ENCODE measurements around the gene PGAP1.
A peak's percentile ranks its signal among the peaks of the same experiment; 100 is the strongest.

PGAP1 gene

DNA sequence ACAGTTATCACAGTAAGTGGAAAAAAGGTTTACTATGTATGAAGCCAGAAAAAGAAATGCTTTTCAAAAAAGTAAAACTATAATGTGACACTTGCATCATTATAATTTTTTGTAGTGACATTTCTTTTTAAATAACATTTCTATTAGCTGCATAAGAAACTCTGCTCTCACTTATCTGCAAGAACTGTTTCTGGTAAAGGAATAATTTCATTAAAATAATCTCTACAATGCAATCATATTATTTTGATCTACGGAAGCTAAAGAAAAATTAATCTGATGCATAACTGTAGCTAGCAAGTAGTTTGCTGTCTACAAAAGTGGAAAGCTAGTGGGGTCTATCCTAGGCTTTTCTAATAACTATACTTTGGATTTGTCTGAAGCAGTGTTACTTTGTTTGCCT, 50.1 kb downstream of the PGAP1 start:
- DNase-seq, result no peak

DNA sequence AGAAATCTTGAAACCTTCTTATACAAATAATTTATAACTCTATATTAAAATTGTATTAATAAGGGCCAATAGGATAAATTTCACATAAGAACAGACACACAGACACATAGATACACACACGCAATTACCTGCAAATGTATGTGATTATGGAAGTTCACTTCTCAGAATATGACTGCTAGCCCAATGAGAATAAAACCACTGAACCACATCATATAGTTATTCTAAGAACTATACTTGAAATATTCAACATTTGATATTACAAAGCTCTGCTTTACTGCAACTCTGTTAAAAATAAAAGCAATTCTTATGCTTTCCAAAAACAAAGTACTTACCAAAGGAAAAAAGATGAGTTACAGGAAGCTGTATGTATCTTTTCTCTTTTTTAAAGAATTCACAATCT, 51.1 kb downstream of the PGAP1 start:
- DNase-seq, result no peak

DNA sequence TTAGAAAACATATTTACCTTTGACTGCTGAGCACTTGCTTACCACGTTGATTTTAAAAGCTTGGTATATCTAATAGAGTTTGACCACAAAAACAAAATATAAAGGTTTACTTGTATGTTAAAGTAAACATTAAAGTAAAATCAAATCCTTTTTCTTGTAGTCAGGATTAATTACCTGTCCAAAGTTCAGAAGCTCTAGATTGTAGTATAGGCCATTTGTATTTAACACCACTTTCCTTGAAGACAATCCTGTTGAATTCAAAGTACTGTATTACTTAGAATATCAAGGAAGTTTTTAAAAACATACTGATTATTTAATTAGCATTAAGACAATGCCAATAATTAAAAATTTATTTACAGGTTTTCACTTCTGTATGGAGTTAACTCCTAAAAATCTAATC, 53.0 kb downstream of the PGAP1 start:
- no peak for DNase-seq

DNA sequence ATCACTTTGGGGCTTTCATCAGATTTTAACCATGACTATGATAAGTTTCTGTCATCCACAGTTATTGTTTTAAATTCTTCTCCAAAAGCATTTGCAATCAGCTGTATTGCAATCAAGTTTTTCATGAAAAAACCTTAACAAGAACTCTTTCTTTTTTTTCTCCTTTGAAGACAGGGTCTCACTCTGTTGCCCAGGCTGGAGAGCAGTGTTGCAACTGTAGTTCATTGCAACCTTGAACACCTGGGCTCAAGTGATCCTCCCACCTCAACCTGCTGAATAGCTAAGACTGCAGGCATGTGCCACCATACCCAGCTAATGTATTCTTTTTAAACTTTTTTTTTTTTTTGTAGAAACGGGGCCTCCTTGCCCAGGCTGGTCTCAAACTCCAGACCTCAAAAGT, 71.9 kb downstream of the PGAP1 start:
- no peak for DNase-seq

DNA sequence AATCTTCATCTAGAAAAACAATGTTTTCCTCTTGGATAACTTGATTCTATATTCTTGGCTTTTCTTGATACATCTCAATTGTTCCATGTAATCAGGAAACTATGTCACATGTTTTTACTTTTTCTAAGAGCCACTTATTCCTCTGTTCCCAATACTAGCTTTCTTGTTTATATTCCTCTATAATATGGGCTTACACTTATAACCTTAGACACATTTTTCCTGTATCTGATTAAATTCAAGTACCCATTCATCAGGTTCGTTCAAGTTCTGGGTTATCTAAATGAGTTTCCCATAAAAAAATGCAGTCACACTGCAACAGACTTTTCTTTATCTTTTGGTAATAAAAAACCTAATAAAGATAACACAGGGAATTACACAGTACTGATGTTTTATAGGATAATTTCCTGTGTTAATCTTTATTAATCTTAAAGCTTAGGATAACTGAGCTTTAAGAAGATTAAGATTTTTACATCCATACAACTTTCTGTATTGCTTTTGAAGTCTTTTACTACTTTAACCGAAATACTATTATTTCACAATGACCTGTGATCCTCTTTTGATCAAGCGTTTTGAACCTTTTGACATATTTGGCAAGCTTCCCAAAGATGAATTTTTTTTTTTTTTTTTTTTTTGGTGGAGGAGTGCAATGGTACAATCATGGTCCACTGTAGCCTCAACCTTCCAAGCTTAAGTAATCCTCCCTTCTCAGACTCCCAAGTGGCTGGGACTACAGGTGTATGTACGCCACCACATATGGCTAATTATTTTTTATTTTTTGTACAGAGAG, 73.0 kb downstream of the PGAP1 start:
- no peak for DNase-seq

DNA sequence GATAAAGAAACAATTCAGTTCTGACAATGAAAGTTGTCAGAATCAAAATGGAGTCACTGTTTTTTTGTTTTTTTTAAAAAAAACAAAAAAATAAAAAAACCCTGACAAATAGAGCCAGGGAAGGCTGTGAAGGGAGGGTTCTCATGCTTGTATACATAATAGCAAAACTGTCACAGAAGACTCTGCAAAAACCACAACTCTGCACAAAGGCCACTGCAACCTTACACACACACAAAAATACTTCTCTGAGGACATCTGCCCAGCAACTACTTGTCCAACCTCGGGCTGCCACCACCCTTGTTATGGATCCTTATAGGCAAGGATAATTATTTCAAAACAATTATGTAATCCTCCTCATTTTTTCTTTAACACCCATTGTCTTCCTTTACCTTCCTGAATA, 75.4 kb downstream of the PGAP1 start:
- no peak for DNase-seq

DNA sequence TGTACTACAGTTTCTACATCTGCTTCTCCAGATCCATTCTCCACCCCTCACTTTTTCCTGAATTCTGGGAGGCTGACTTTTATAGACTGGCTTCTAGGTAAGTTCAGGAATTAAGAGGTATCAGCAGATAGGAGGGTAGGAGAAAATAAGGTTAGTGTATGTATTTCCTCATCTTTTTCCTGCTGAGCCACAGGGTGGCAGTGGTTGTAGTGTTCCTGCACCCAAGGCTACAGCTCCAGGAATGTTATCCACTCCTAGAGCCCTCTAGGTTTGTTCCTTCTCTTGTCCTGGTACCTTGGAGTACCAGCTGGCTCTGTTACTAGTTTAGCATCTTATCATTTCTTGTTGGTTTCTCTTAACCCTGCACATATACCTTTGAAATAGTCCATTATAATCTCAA, 76.6 kb downstream of the PGAP1 start:
- peak in 1 of 2 experiments; percentile 24 for DNase-seq

DNA sequence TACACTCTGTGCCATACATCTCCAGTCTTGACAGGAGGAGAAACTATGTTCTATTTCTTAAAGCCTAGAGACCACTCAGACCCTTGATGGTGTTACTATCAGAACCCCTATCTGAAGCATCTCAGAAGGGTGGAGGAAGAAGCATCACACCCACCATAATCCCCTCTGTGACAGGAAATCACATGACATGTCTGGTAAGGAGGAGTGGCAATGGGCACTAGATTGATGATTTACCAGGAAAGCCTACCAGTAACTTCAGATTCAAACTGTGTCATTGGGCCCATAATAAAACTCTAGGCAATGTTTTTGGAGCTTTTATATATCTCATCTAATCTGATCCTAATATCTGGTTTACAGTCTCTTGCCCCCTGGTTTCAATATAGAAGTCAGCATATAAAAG, 80.2 kb downstream of the PGAP1 start:
- DNase-seq, result no peak

DNA sequence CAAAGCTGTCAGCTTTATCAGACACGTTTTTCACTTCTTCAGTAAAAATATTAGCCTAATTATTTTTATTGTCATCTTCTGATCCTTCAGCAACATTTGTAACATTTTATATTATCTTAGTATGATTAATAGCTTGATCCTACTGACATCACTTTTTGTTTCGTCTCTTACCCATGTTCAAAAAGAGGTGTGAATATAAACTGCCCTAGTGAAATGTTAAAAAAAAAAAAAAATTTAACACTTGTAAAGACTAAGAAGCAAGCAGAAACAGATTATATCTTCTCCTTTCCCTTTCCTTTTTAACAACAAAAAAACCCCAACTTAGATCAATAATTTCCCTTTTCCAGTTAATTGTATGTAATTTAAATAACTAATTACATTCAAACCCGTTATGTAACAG, 81.1 kb downstream of the PGAP1 start:
- DNase-seq, result no peak

DNA sequence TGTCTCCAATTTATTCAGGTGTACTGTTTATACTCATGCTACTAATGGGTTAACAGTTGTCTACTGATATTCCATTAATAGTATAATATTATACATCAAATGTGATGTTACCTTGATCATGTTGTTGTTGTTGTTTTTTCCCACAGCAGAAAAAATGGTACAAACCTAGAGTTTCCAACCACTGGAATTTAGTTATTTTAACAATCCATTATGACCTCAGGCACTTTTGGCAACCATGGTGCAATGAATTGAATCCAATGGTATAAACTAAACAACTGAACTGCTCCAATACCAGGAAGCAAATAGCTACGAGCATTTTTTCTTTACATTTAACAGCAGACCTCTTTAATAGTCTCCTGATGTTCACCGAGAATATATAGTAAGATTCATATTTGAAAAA, 86.3 kb downstream of the PGAP1 start:
- no peak for DNase-seq

DNA sequence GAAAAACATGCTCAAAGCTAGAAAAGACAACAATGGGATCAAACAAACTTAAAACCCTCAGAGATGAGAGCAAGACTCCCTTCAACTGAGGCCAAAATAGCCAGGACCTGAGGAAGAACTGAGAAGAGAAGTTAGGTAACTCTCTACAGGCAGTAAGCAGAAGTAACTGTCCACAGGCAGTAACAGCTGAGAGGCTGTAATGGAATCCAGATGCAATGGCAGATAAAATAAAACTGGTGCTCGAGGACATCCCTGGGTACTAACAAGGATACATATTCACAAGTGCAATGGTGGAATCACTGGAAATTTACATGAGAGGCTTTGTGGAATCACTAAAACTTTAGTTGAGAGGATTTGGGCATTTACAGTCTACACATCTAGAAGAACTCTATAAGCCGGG, 86.9 kb downstream of the PGAP1 start:
- no peak for DNase-seq

DNA sequence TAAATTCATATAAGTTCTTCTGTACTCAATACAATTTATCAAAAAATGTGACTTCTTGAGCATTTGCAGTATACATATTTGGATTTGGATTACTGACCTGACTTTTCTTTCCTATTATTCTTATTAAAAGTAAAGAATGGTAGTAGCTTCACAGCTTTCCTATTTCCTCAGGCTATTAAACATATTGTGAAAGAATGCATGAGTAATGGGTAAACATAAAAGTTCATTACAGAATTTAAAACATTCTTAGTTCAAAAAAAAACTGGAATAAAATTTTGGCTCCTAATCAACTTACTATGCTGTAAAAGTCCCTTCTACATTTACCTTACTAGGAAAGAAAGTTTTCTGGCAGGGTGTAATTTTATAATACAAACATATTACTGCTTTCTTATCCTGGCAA, 90.1 kb downstream of the PGAP1 start:
- DNase-seq, result no peak

DNA sequence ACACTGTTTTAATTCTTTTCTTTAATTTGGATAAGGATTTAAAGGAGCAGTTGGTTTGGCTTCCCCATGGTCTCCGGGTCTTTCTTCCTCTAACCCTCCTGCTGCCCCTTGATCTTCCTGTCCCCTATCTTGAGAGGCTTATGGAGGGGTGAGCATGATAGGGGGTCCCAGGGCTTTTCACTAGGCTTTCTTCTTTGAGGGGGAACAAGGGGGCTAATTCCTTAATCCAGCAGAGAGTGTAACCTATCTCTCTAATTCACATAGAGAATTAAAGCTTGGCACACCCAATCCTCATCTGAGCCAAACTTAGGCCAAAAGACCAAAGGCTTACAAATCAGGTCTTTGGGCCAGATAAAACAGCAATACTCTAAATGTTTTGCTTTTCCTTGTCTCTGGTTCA, 95.8 kb downstream of the PGAP1 start:
- DNase-seq, result no peak

DNA sequence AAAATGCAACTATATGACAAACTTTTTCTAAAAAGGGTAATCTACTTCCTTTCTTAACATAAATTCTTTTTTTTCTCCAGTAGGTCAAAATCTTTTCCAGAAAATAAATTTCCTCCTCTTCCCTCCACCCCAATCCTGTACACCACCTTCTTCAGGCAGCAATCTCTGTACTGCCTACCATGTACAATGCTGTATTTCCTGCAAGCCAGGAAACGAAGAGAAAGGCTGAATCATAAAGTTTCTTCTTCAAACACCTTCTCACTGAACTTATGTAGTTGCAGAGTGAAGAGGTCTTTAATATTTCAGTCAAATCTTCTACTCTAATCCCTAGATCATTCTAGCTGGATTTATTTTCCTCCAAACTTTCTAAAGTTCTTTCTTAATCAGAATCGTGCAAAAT, 99.2 kb downstream of the PGAP1 start:
- DNase-seq, result no peak

DNA sequence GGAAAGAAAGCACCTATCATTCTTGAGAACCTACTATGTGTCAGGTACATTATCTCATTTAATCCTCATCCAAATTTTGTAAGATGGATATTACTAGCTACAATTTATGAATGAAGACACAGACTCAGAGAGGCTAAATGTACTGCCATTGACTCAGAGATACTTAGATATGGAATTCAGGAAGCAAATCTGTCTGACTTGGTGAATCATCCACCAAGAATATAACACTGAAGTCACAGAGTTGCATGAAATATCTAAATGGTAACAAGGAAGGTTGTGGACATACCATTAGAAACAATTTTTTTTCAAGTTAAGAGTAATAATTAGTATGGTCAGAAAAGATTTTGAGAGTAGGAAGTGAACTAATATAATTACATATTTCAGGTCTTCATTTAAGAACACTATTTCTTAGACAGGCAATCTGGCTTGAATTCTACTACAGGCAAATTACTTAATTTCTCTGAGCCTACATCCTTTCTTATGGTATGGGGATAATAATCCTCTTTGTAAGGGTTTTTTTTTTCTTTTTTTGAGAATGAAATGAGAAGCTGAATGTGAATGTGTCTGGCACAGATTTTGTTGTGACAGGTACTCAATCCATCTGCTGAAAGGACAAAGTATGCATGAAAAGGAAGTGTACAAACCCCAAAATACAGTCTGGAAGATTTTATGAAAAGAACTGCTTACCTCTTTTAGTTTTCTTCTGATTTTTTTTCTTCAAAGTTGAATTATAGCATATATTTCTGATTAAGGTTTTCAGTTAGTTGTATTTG, 102.6 kb downstream of the PGAP1 start:
- no peak for DNase-seq

DNA sequence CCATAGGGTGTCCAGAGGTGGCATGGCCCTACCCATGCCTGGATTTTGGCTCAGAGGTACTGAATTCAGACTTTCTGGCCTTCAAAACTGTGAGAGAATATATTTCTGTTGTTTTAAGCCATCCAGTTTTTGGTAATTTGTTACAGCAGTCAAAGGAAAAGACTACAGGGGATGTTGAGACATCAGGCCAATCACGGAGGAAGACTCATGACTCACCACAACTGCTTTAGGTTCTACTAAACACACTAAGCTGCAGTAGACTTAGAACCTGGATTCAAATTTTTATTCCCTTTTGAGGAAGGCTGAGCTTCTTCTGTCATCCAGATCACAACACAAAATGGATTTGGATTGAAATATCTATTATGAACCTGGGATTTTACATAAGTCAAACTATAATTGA, 105.3 kb downstream of the PGAP1 start:
- DNase-seq, result no peak

DNA sequence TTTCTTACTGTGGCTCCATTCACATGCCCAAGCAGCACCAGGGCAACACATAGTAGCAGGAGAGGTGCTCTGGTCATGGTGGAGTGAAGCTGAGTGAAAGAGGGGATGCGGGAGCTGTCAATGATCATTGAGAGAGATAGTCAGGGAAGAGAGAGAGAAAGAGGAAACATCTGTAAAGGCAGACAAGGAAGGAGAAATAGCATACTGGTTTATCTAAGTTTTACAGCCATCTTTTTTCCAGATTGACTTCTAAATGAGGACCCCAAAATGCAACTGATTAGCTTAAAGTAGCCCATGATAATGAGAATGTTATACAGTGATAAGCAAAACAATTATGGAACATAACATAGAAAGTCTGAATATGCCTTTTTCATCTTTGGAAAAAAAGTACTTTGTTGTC, 117.2 kb downstream of the PGAP1 start, which contains the start of gene C2orf66:
Gene C2orf66, minus strand, starts transcription at position 96 of the 400 bp plus-strand sequence. Its CDS starts 19 bp downstream, at position 77.
- DNase-seq, result no peak

DNA sequence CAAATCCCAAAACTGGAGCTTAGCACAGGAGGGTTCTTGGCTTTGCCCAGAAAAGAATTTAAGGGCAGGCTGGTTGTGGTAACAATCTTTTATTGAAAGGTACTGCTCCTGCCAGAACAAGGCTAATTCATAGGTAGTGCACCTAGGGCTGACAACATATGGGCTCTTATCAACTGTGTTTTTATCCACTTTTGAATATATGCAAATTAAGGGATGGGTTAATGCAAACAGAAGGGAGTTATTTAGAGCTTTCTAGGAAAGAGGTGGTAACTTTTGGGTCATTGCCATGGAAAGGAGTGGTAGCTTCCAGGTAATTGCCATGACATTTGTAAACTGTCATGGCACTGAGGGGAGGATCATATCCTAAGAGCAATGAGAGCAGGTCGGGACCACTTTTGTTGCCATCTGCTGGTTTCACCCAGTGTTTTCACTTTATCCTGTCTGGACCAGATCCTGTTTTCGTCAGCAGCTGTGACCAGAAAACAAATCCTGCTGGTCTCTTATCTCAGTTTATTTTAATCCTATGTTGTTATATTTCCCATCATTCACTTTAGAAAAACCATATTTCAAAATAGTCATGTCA, 118.3 kb downstream of the PGAP1 start:
- DNase-seq, result peak; percentile 88 to 95

DNA sequence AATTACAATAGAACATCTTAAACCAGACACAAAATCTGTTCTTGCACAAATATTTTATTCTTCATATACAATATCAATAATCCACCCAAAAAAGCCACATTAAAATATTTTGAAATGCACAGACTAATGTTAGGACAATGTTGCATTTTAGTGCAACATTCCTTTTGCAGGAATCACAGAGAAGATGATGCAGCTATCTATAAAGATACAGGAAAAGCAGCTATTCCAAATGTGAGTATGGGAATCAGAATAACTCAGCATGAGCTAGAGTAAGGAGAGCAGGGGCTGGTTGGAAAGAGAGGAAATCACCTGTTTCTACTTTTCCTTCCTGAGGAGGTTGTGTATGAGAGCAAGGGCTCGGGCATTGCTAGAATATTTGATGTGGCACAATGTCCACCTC, 122.1 kb downstream of the PGAP1 start:
- DNase-seq, result no peak

DNA sequence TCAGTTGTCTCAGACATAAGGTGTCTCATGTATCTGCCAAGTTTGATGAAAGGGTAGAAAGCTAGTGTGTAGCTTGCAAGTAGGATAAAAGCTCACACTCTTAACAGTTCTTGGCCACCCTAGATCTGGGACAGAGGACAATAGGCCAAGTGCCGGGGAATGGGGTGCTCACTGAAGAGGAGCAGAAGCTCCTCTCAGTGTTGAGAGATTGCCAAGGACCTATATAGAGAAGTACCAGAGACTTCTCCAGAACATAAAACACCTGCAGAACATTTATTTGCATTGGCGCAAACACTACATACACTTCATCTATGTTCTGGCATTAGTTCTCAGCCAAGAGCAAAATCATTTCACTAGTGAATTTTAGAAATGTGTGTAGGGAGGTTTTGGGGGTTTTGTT, 124.1 kb downstream of the PGAP1 start:
- DNase-seq, result no peak

DNA sequence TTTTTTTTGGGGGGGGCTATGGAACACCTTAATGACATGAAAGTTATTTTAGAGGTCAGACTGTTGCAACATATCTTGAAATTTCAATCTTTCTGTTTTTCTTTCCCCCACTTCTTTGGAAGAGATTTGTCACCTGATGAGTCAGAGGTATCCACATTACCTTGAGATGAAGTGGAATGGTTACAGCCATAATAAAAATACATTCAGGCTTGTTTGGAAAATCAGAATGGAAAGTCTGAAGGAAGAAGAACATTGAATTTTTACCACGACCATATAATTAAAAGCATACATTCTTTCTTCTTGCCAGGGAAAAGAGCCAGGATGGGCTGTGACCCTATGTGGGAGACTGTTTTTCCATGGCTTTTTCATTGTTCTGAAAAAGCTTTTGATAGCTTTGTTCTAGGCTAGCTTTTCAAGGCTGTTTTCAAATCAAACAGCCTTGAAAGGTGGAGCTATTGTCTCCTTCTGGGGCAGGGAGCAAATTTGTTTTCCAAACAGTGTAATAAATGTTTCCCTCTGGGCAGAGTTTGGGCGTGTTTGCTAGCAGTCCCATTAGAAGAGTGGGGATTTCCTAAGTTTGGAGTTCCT, 124.7 kb downstream of the PGAP1 start:
- no peak for DNase-seq

DNA sequence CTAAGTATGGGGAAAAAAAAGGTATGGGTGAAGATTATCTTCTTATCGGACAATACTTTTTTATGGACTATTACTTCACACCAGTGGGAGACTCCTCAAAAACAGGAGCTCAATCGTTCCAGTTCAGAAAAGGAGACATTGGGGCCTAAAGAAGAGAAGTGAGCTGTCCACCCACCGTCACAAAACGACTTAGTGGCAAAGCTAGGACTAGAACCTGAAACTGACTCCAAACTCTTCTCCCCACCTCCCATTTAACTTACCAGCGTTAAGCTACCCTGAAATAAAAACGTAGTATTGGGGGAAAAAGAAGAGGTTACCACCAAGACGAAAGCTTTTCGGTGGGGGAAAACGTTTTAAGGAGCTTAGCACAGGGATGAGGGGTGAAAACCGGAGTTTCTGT, 127.5 kb downstream of the PGAP1 start:
- DNase-seq, result no peak

DNA sequence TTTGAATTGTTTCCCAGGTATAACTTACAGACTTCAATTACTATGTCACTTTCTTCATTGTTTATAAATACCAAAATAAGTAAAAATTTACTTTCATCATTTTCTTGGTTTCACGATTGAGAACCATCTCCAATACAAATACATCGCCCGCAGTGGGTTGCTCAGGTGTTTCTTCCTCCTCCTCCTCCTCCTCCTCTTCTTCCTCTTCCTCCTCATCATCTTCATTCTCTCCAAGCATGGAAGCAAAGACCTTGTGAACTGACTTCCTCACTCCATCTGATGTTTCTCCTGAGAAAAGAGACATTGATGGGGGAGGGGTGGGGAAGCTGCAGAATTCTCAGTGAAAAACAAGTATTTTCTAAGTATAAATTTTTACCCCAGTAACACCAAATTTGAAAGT, 133.6 kb downstream of the PGAP1 start:
- DNase-seq, result no peak

Measured in NCI-H526 (cell line).